Right cardiac atrium (tissue), 5 donors: ENCODE data around the gene CHL1. TPM values are rescaled to one million over a fixed set of nuclear protein-coding genes. Genes with fewer than 3 reads are reported as not detected.

ENCODE experiments used
- ATAC-seq, 2 donors: fragments of 200-7000 bp; cut with Tn5 transposase; one replicate each; pipeline versions ENCODE4 v1.8.0 to v1.9.1; 2020; ENCODE audit warnings: moderate library complexity in 2 of 2, mild to moderate bottlenecking in 1 of 2
- DNase-seq, 3 donors: peaks; one replicate each; pipeline ENCODE4 v3.0.0-alpha.2; 2020
- H3K27ac ChIP-seq: one replicate; pipeline ENCODE4 v1.5.1; 2013; ENCODE audit warnings: mild to moderate bottlenecking, low read length, control low read depth, moderate library complexity
- H3K27me3 ChIP-seq: one replicate; pipeline ENCODE4 v1.6.1; 2013; ENCODE audit not compliant: control insufficient read depth, insufficient read depth
- H3K4me1 ChIP-seq: one replicate; pipeline ENCODE4 v1.6.1; 2013; ENCODE audit warnings: low read length; ENCODE audit not compliant: control insufficient read depth, insufficient read depth
- H3K4me3 ChIP-seq: one replicate; pipeline ENCODE4 v1.5.1; 2013; ENCODE audit warnings: low read length, control low read depth
- H3K9me3 ChIP-seq: one replicate; pipeline ENCODE4 v1.6.1; 2013; ENCODE audit warnings: low read length; ENCODE audit not compliant: control insufficient read depth
- WGBS: extraction: QIAGEN DNeasy Blood & Tissue Kit; methylation state at CpG from one replicate; pipeline ENCODE4 v1.1.7; 2013; 5-methylcytosine and 5-hydroxymethylcytosine counted together
- intact Hi-C, 4 donors: fragments of 100-400 bp; cut with DNase I; formaldehyde crosslinking; loops; one replicate each; pipeline versions ENCODE4 v1.11.0 to v1.14.0; 2022 to 2023
- polyA plus RNA-seq: library from polyadenylated mRNA; stranded (reverse); fragments of 200-250 nt; gene quantifications from one replicate; pipeline ENCODE4 v1.2.3, GENCODE V29; 2013
- total RNA-seq, 4 donors: library from RNA; stranded (reverse); fragmentation: NEBNext Ultra II Directional; extraction: Animal tissue kit (Norgen Biotek cat#: 25700); gene quantifications; one replicate each; pipeline ENCODE4 v1.2.1, GENCODE V29; 2021
- donor health status: healthy with polysubstance abuse.
- donor health status: DM: no; HTN: yes; CAD: no.
- donor health status: DM: no; HTN: no; CAD: no.
- donor health status: DM: no; HTN: yes; CAD: no; lungs with severe emphysema.
- donor health status: DM: yes; HTN: yes; CAD: no.

CHL1 gene
- total and polyA plus RNA-seq, 5 donors, result 14.3 to 90.2 (median 70.2) TPM

DNA sequence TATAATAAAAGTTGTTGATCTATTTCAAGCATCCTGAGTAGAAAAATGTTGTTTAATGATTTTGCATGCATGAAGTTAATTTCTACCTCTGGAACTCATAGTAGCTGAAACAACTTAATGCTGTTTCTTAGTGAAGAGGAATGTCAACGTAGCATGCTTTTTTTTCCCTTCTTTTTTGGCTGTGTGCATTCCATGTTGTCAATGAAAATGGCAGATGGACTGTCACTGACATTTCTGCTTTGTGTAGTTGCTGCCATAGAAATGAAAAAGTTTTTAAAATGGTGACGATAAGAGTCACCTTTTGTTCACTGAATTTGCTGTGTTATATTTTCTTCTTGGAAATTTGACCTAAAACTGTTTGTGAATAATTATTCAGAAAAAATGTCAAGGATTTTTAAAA, 116.3 kb downstream of the CHL1 start:
- intact Hi-C loops, result no loop called here
- 54% methylated on average over 2 of the region's 2 CpGs for WGBS
- H3K4me3 ChIP-seq, result no peak overlapping the region
- no peak overlapping the region for H3K27ac ChIP-seq
- ATAC-seq (no peak), DNase-seq (no peak)
- no peaks in the 10 kb centered on the region for H3K4me1 ChIP-seq
- no peaks in the 10 kb centered on the region for H3K9me3 ChIP-seq
- no peaks in the 10 kb centered on the region for H3K27me3 ChIP-seq

DNA sequence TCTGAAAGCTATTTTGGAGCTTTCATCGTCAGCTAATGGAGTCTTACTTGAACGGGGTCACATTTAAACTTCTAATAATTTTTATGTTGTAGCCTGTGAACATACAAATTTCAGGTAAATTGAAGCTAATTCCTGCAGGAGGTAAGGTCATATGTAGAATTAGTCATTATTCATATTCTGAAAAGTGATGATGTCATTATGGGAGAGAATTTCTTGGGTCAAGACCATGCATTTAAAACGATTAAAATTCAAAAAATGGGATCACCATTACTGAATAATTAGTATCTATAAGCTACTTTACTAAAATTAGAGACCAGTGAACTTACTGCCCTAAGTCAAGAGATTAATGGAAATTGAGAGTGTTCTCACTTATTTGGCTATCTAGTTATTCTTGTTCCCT, 120.4 kb downstream of the CHL1 start:
- no peaks in the 10 kb centered on the region for H3K27me3 ChIP-seq
- H3K9me3 ChIP-seq, result no peaks in the 10 kb centered on the region
- H3K27ac ChIP-seq, result no peak overlapping the region
- WGBS, result 71% methylated on average over 3 of the region's 3 CpGs
- intact Hi-C loops, result no loop called here
- H3K4me3 ChIP-seq, result no peak overlapping the region
- no peaks in the 10 kb centered on the region for H3K4me1 ChIP-seq
- no peak for ATAC-seq
- no peak for DNase-seq

DNA sequence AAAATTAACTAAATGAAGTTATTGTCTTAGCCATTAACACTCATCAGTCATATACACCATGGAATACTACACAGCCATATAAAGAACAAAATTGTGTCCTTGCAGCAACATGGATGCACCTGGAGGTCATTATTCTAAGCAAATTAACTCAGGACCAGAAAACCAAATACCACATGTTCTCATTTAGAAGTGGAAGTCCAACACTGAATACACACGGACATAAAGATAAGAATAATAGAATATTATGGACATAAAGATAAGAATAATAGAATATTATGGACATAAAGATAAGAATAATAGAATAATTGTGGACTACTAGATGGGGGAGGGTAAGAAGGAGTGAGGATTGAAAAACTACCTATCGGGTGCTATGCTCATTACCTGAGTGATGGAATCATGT, 122.3 kb downstream of the CHL1 start:
- Histone ChIP-seq H3K9me3 (no peaks in the 10 kb centered on the region), H3K4me1 (no peaks in the 10 kb centered on the region), H3K27me3 (no peaks in the 10 kb centered on the region), H3K4me3 (no peak overlapping the region), H3K27ac (no peak overlapping the region)
- intact Hi-C loops, result no loop called here
- DNase-seq (no peak), ATAC-seq (no peak)
- 68% methylated on average over 2 of the region's 2 CpGs for WGBS

DNA sequence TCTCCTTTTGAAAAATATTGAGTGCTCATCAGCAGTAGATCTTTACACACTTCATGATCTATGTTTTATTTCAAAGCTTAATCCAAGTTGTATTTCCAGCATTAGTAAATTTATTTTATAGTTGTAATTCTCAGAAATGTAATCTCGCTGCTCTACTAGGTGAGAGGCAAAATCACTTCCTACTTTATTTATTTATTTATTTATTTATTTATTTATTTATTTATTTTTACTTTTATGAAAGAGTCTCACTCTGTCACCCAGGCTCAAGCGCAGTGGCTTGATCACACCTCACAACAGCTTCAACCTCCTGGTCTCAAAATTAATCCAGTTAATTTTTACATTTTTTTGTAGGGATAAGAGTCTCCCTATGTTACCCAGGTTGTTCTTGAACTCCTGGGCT, 127.9 kb downstream of the CHL1 start:
- no peak for ATAC-seq
- no peaks in the 10 kb centered on the region for H3K4me1 ChIP-seq
- no peak for DNase-seq
- H3K27ac ChIP-seq, result no peak overlapping the region
- whole genome bisulfite sequencing, result 84% methylated on average over 2 of the region's 2 CpGs
- no peaks in the 10 kb centered on the region for H3K27me3 ChIP-seq
- no peak overlapping the region for H3K4me3 ChIP-seq
- intact Hi-C loops, result no loop called here
- no peaks in the 10 kb centered on the region for H3K9me3 ChIP-seq

DNA sequence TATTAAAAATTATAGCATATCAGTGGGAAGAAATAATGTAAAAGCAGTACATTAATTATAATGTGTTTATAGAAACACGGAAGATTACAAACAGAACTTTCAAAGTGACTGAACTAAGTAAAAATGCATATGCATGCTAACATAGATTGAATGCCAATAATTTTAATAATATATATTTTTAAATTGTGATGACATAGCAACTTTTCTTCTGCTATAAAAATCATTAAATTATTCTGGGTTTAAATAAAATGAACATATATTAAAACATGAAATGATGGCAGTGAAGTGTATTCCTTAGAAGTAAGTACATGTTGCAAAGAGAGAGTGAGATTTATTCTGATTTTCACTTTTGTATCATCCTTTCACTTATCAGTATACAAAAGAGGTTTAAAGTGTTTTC, 128.9 kb downstream of the CHL1 start:
- H3K27ac ChIP-seq, result no peak overlapping the region
- intact Hi-C loops, result no loop called here
- no peak overlapping the region for H3K4me3 ChIP-seq
- H3K9me3 ChIP-seq, result no peaks in the 10 kb centered on the region
- ATAC-seq (no peak), DNase-seq (no peak)
- H3K27me3 ChIP-seq, result no peaks in the 10 kb centered on the region
- 83% methylated on average over 1 of the region's 1 CpG for WGBS
- no peaks in the 10 kb centered on the region for H3K4me1 ChIP-seq

DNA sequence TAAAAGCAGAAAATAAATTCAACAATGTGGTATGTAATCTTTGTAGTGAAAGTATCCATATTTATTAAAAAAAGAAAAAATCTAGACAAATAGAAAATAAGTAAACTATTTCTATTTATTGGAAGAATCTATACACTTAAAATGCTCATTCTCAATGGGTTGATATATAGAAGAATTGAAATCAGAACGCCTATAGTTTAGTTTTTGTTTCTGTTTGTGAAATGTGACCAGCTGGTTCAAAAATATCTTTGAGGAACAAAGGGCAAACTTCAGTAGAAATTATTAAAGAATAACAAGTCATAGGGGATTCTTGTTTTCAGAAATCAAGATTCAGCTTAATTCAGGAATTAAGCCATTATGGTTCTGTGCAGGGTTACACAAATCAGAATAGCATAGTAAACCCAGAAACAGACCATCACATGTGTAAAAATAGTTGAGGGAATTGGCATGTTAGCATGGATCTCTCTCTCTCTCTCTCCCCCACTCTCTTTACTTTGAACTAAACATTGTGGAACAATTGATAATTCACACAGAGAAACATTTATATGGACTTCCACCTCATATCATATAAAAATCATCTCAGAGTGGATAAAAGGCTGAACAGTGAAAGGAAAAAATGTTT, 134.0 kb downstream of the CHL1 start:
- Histone ChIP-seq H3K9me3 (no peaks in the 10 kb centered on the region), H3K27me3 (no peaks in the 10 kb centered on the region), H3K4me1 (no peaks in the 10 kb centered on the region), H3K4me3 (no peak overlapping the region), H3K27ac (no peak overlapping the region)
- 46% methylated on average over 1 of the region's 1 CpG for WGBS
- DNase-seq (no peak), ATAC-seq (no peak)
- intact Hi-C loops, result no loop called here

DNA sequence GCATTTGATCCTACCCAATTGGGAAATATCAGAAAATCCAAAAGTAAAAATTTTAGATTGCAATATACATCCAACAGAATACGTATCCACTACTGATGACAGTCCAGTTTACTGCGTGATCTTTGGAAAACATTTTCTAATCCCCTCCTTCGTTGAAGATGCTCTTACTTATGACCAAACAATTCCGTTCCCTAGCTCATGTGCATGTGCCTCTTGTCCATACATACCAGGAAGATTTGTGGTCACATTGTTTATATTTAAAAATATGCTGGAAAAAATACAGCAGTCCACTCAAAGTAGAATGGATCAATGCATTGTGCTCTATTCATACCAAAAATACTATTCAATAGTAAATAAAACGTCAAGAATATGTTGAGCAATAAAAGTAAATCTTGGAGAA, 135.3 kb downstream of the CHL1 start:
- 74% methylated on average over 5 of the region's 5 CpGs for WGBS
- Histone ChIP-seq H3K9me3 (no peaks in the 10 kb centered on the region), H3K27ac (no peak overlapping the region), H3K4me3 (no peak overlapping the region), H3K4me1 (no peaks in the 10 kb centered on the region), H3K27me3 (no peaks in the 10 kb centered on the region)
- DNase-seq (no peak), ATAC-seq (no peak)
- intact Hi-C loops, result no loop called here

DNA sequence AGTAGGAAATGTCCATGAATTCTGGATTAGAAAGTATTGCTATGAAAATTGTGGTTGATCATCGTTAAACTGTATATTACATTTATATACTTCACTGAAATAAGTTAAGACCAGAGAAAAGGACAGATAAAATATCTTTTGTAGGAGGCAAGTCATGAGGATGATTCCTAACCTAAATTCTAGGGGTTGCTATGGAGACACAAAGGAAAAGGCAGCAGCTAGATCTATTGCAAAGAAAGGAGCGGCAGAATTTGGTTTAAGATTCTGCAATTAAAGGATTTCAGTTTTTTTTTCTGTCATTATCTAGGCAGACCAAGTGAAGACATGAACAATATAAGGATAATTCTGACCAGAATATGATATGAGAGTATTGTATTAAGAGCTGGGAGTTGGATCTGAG, 136.1 kb downstream of the CHL1 start:
- ATAC-seq, result no peak
- 39% methylated on average over 2 of the region's 2 CpGs for whole genome bisulfite sequencing

DNA sequence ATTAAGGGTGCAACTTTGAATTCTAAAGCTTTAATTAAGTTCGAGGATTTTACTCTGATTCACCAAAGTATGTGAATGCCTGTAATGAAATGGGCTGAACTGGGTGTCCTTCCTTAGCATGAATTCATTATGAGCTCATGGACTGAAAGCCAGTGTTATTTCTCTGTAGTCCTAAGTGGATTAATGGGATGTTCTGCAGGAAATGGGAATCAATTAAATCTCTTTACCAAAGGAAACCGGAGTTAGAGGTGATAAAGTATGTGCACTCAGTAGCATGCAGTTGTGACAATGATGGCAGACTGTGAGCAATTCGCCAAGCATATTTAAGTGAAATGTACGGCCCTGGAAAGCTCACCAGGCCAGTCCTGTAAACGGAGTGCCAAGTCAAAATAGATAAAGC, 138.7 kb downstream of the CHL1 start:
- H3K27me3 ChIP-seq, result no peaks in the 10 kb centered on the region
- no peaks in the 10 kb centered on the region for H3K4me1 ChIP-seq
- H3K9me3 ChIP-seq, result no peaks in the 10 kb centered on the region
- intact Hi-C loops, result no loop called here
- no peak overlapping the region for H3K27ac ChIP-seq
- 59% methylated on average over 5 of the region's 5 CpGs for WGBS
- no peak overlapping the region for H3K4me3 ChIP-seq
- DNase-seq (no peak), ATAC-seq (no peak)

More for the DNA sequence above, 136.1 kb downstream of the CHL1 start:
- no peak overlapping the region for H3K27ac ChIP-seq
- DNase-seq, result no peak
- no peaks in the 10 kb centered on the region for H3K4me1 ChIP-seq
- intact Hi-C loops, result no loop called here
- no peaks in the 10 kb centered on the region for H3K9me3 ChIP-seq
- no peaks in the 10 kb centered on the region for H3K27me3 ChIP-seq
- H3K4me3 ChIP-seq, result no peak overlapping the region

DNA sequence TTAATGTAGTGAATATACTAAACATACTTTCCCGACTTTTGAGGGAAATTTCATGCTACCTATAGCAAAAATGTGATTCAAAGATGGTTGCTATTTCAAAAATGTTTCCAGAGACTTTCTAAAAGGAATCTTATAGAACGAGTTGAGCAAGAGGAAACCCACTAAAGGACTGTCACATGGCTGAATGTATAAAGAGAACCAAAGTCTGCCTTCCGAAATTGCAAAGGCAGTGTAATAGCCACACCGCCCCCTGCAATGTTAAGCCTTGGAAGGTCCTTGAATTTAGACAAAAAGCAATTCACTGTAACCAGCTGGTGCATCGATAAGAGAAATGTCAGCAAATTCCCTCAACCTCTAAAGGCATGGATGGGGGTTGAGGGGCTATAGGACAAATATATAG, 142.8 kb downstream of the CHL1 start:
- no peak for DNase-seq
- Histone ChIP-seq H3K27me3 (no peaks in the 10 kb centered on the region), H3K27ac (no peak overlapping the region), H3K4me1 (no peaks in the 10 kb centered on the region), H3K9me3 (no peaks in the 10 kb centered on the region), H3K4me3 (no peak overlapping the region)
- ATAC-seq, result no peak
- whole genome bisulfite sequencing, result 61% methylated on average over 5 of the region's 5 CpGs
- intact Hi-C loops, result no loop called here

DNA sequence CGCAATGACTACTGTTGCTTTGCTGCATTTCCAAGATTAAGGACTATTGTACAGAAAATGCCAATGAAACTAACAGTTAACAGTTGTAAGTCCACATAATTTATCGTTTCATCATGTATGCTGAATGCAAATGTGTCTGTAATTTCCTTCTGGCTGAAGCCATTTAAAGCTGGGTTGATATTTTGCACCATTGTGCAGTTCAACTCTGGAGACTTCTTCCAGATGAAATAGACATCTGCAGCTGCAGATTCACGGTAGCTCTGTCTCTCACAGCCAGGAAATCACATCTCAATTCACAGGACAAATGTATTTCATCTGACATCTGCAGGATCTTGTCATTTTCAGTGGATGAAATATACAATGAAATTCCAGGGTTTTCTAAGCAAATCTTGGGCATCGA, 145.4 kb downstream of the CHL1 start:
- Histone ChIP-seq H3K4me1 (no peaks in the 10 kb centered on the region), H3K4me3 (no peak overlapping the region), H3K9me3 (no peaks in the 10 kb centered on the region), H3K27me3 (no peaks in the 10 kb centered on the region), H3K27ac (no peak overlapping the region)
- DNase-seq (no peak), ATAC-seq (no peak)
- intact Hi-C loops, result no loop called here
- WGBS, result 67% methylated on average over 4 of the region's 4 CpGs

DNA sequence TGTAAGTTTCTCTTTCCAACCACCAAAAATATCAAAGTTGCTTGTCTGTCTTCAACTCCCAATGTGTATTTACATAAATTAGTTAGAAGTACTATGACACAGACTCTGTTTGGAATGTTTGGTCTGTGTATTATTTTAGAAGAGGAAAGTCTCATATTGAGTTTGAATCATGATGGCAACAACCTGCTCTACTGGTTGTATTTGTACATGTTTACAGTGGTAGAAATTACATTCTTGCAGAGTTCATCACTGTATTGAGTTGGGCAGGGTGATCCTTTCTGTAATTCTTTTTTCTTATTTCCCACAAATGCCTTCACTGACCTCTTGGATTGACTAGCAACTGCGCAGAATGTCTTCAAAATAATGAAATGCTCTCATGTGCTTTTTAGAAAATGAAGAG, 149.6 kb downstream of the CHL1 start:
- Histone ChIP-seq H3K4me3 (no peak overlapping the region), H3K27ac (no peak overlapping the region), H3K27me3 (no peaks in the 10 kb centered on the region), H3K9me3 (no peaks in the 10 kb centered on the region), H3K4me1 (no peaks in the 10 kb centered on the region)
- intact Hi-C loops, result no loop called here
- WGBS, result 89% methylated on average over 1 of the region's 1 CpG
- DNase-seq, result no peak
- ATAC-seq, result no peak
